Skeletal muscle satellite cell (primary cell): Measurements from ENCODE around the gene ALKBH4.
"Not testable (repeated sequence)": the region's sequence is repeated elsewhere in the genome, so short reads cannot be mapped to it uniquely, and the experiment has no call there.

Source experiments
- H3K27me3 ChIP-seq: 2 replicates; pipeline ENCODE4 v1.7.0; 2013; ENCODE audit warnings: low read length; ENCODE audit not compliant: control insufficient read depth, insufficient read depth
- H3K36me3 ChIP-seq: 2 replicates; pipeline ENCODE4 v1.7.0; 2013; ENCODE audit warnings: mild to moderate bottlenecking, control low read depth, low read length; ENCODE audit not compliant: insufficient read depth
- H3K4me1 ChIP-seq: 2 replicates; pipeline ENCODE4 v1.7.0; 2013; ENCODE audit warnings: low read length; ENCODE audit not compliant: control insufficient read depth, insufficient read depth
- H3K4me2 ChIP-seq: 2 replicates; pipeline ENCODE4 v1.7.0; 2013; ENCODE audit warnings: mild to moderate bottlenecking, low read length
- H3K4me3 ChIP-seq: 2 replicates; pipeline ENCODE4 v1.7.0; 2013; ENCODE audit warnings: low read length
- H3K9ac ChIP-seq: 2 replicates; pipeline ENCODE4 v1.7.0; 2013; ENCODE audit warnings: mild to moderate bottlenecking, low read depth, low read length, moderate library complexity
- H3K9me3 ChIP-seq: replicated peaks from 2 replicates; pipeline ENCODE4 v1.7.0; 2013; ENCODE audit warnings: mild to moderate bottlenecking, control low read depth, low read length

Gene ALKBH4

GRCh38 chr7:102460467-102460866, 4.2 kb downstream of the ALKBH4 start:
- H3K9ac ChIP-seq: no peak overlapping the region
- H3K4me2 ChIP-seq: no peak overlapping the region
- H3K9me3 ChIP-seq: no peaks in the 10 kb centered on the region
- H3K4me1 ChIP-seq: peaks cover 15% of the 10 kb centered on the region
- H3K27me3 ChIP-seq: no peaks in the 10 kb centered on the region
- peaks cover 23% of the 10 kb centered on the region for H3K36me3 ChIP-seq
- H3K4me3 ChIP-seq: no peak overlapping the region

- Histone ChIP-seq H3K4me1 (peaks cover 14% of the 10 kb centered on the region), H3K9me3 (no peaks in the 10 kb centered on the region), H3K36me3 (peaks cover 21% of the 10 kb centered on the region), H3K4me3 (no peak overlapping the region), H3K27me3 (no peaks in the 10 kb centered on the region), H3K4me2 (no peak overlapping the region), H3K9ac (no peak overlapping the region)
Observed at GRCh38 chr7:102459221-102459844, 5.3 kb downstream of the ALKBH4 start.

- H3K9ac ChIP-seq: no peak overlapping the region
- H3K9me3 ChIP-seq: no peaks in the 10 kb centered on the region
- no peak overlapping the region for H3K4me3 ChIP-seq
- peaks cover 21% of the 10 kb centered on the region for H3K36me3 ChIP-seq
- H3K4me1 ChIP-seq: peaks cover 10% of the 10 kb centered on the region
- H3K4me2 ChIP-seq: no peak overlapping the region
- no peaks in the 10 kb centered on the region for H3K27me3 ChIP-seq
Observed at GRCh38 chr7:102457352-102457924, 7.2 kb downstream of the ALKBH4 start.

GRCh38 chr7:102456327-102456726, 8.3 kb downstream of the ALKBH4 start:
- Histone ChIP-seq H3K27me3 (no peaks in the 10 kb centered on the region), H3K4me1 (peaks cover 16% of the 10 kb centered on the region), H3K4me2 (peak overlapping the region; percentile 14), H3K9ac (no peak overlapping the region), H3K4me3 (no peak overlapping the region), H3K9me3 (no peaks in the 10 kb centered on the region), H3K36me3 (peaks cover 21% of the 10 kb centered on the region)

DNA sequence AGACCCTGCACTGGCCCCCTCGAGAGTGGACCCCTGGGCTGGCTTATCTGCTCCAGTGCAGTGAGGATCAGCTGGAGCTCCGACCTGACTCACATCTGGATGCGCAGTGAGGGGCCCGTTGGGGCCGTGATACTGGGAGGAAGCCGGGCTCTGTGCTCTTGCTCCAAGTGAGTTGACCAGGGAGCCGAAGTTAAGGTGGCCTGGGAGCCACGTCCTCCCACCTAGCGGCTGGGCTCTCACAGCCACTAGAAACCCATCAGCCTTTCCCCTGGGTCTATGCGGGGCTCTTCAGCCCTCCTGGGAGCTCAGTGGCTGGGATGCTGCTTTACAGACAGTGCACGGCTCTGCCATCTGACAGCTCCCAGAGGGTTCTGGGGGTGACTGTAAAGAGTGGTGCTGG, 9.1 kb downstream of the ALKBH4 start:
- peaks cover 18% of the 10 kb centered on the region for H3K4me1 ChIP-seq
- no peaks in the 10 kb centered on the region for H3K9me3 ChIP-seq
- no peak overlapping the region for H3K4me3 ChIP-seq
- no peaks in the 10 kb centered on the region for H3K27me3 ChIP-seq
- H3K36me3 ChIP-seq: peaks cover 21% of the 10 kb centered on the region
- H3K4me2 ChIP-seq: no peak overlapping the region
- H3K9ac ChIP-seq: no peak overlapping the region

GRCh38 chr7:102454932-102455331, 9.7 kb downstream of the ALKBH4 start:
- H3K27me3 ChIP-seq, H3K9ac ChIP-seq, H3K4me2 ChIP-seq, H3K4me3 ChIP-seq, H3K9me3 ChIP-seq: not testable (repeated sequence)
- Histone ChIP-seq H3K36me3 (peaks cover 21% of the 10 kb centered on the region), H3K4me1 (peaks cover 18% of the 10 kb centered on the region)

DNA sequence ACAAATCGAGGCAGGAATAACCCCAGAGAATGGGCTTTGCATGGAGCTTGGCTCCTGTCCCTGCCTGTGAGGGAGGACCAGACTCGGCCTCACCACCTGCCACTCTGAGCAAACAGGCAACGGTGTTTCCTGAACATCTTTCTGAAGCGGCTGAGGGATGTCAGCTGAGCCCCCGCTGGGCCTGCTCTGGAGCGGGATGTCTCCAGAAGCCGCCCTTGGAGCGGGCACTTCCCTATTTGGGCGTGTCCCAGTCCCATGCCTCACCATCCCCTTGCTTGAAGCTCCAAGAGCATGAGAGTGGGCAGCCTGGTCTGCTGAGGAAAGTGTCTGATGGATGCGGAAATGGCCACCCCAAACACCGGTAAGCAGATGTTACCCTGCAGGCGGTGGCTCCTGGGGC, 10.2 kb downstream of the ALKBH4 start:
- Histone ChIP-seq H3K36me3 (peaks cover 21% of the 10 kb centered on the region), H3K4me3 (no peak overlapping the region)

DNA sequence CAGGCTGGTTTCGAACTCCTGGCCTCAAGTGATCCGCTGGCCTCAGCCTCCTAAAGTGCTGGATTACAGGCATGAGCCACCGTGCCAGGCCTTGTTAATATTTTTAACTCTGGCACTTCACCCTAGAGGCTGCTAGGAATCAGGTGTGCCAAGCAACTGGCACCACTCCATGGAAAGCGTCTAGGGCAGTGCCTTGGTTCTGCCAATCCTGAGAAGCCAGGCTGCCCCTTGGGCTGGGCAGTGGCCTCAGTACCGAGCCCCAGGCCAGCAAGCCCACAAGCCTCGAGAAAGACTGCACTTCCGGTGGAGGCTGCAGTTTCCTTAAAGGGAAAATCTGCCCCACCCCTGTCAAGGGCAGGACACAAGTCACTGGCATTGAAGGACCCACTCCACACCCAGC, 11.3 kb downstream of the ALKBH4 start:
- no peak overlapping the region for H3K4me2 ChIP-seq

More for the DNA sequence above, 10.2 kb downstream of the ALKBH4 start:
- Histone ChIP-seq H3K4me1 (peaks cover 18% of the 10 kb centered on the region), H3K27me3 (no peaks in the 10 kb centered on the region), H3K9ac (no peak overlapping the region), H3K9me3 (no peaks in the 10 kb centered on the region), H3K4me2 (no peak overlapping the region)

GRCh38 chr7:102452451-102452850, 12.2 kb downstream of the ALKBH4 start:
- H3K4me1 ChIP-seq: peaks cover 23% of the 10 kb centered on the region
- peaks cover 14% of the 10 kb centered on the region for H3K36me3 ChIP-seq
- no peak overlapping the region for H3K4me2 ChIP-seq

More for the DNA sequence above, 11.3 kb downstream of the ALKBH4 start:
- Histone ChIP-seq H3K27me3 (no peaks in the 10 kb centered on the region), H3K36me3 (peaks cover 19% of the 10 kb centered on the region), H3K4me1 (peaks cover 18% of the 10 kb centered on the region), H3K9me3 (no peaks in the 10 kb centered on the region), H3K9ac (no peak overlapping the region), H3K4me3 (no peak overlapping the region)

DNA sequence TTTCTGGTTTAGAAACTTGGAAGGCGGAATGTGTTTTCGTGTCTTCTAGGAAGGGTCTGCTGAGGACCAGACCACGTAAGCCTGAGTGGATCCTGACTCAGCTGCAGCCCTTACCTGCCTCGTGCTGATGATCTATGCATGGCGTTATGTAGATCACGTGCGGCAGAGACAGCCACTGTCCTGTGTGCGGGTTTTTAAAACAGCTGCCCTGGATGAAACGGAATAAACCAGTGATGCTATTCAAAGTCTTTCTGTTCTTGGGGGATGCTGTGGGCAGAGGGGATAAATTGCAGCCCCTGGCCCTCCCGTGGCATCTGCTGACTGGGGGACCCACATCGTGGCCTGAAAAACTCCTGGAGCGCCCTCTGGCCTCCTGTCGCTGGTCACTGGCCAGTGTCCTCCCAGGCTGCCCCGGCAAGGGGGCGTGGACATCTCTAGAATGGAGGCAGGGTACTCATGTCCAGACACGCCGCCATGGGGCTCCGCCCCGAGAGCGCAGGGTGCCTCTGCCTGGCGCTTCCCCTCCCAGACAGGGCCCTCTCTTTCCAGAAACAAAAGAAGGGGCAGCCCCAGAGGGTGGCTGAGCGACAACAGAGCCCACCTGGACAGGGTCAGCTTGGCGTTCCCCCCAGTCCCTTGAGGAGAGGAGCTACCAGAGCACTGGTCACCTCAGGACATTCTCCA, 13.2 kb downstream of the ALKBH4 start:
- Histone ChIP-seq H3K4me1 (peaks cover 15% of the 10 kb centered on the region), H3K9me3 (no peaks in the 10 kb centered on the region), H3K4me3 (no peak overlapping the region), H3K27me3 (no peaks in the 10 kb centered on the region), H3K9ac (no peak overlapping the region), H3K36me3 (peaks cover 11% of the 10 kb centered on the region), H3K4me2 (peak overlapping the region; percentile 56)

More at GRCh38 chr7:102452451-102452850, 12.2 kb downstream of the ALKBH4 start:
- no peak overlapping the region for H3K9ac ChIP-seq
- H3K9me3 ChIP-seq: no peaks in the 10 kb centered on the region
- H3K27me3 ChIP-seq: no peaks in the 10 kb centered on the region
- H3K4me3 ChIP-seq: no peak overlapping the region

- Histone ChIP-seq H3K4me2 (no peak overlapping the region), H3K9me3 (no peaks in the 10 kb centered on the region), H3K4me3 (no peak overlapping the region), H3K36me3 (peaks cover 9% of the 10 kb centered on the region), H3K4me1 (peaks cover 13% of the 10 kb centered on the region), H3K27me3 (no peaks in the 10 kb centered on the region), H3K9ac (no peak overlapping the region)
Observed at GRCh38 chr7:102450242-102450641, 14.4 kb downstream of the ALKBH4 start.
